ENCODE data around the gene CRYGB.

GRCh38 chr2:208118918-208119317 lies 27.0 kb downstream of the CRYGB start:
- no peak for TF ChIP-seq CTCF (IDR thresholded peaks at IDR 0.05; ENCODE audit: insufficient read depth, low read length, poor library complexity, severe bottlenecking)
- TF ChIP-seq EZH2phosphoT487 (conservative IDR thresholded peaks at IDR 0.05; ENCODE audit: low read length) = no peak

Data from SU-DHL-6 (cell line).